Panc1 (cell line): ENCODE data around the gene FSTL1. TPM values are rescaled to one million over a fixed set of nuclear protein-coding genes. Genes with fewer than 3 reads are reported as not detected.

Experiments used
- ATAC-seq: fragments of 200-7000 bp; cut with Tn5 transposase; 2 replicates; pipeline ENCODE4 v1.9.1; 2020; ENCODE audit warnings: mild to moderate bottlenecking, moderate library complexity
- BruUV-seq: library from RNA; stranded (reverse); fragments of 400-500 nt; replicated peaks from 2 replicates; lab custom pipeline; 2021; lab: Mats Ljungman, UMichigan
- CTCF ChIA-PET: fragments of 300-600 bp; sonication (Branson Sonifier 250); formaldehyde crosslinking; loops from one replicate; lab custom pipeline; 2022; ENCODE audit warnings: antibody characterized with exemption; lab: Charles Lee
- POLR2A ChIA-PET: fragments of 300-600 bp; sonication (Branson Sonifier 250); formaldehyde crosslinking; loops from one replicate; lab custom pipeline; 2022; ENCODE audit warnings: antibody characterized with exemption; lab: Charles Lee
- DNase-seq: peaks from one replicate; pipeline ENCODE4 v3.0.0-alpha.2; 2010; ENCODE audit warnings: low read depth, low spot score
- H3K27ac ChIP-seq: 2 replicates; pipeline ENCODE4 v1.5.1; 2011; ENCODE audit warnings: mild to moderate bottlenecking, low read length, inconsistent platforms
- H3K27me3 ChIP-seq: fragments of 200-500 bp; sonication (Bioruptor generic); 2 replicates; pipeline ENCODE4 v1.6.0; 2014; ENCODE audit warnings: low read length, inconsistent platforms; ENCODE audit not compliant: control insufficient read depth, insufficient read depth
- H3K36me3 ChIP-seq: fragments of 200-500 bp; sonication (Bioruptor generic); 2 replicates; pipeline ENCODE4 v1.5.1; 2014; ENCODE audit warnings: inconsistent platforms, mild to moderate bottlenecking, low read length, moderate library complexity; ENCODE audit not compliant: control insufficient read depth, insufficient read depth
- H3K4me1 ChIP-seq: 2 replicates; pipeline ENCODE4 v1.5.1; 2011; ENCODE audit warnings: inconsistent platforms, mild to moderate bottlenecking, low read length, moderate library complexity; ENCODE audit not compliant: control insufficient read depth, insufficient read depth
- H3K4me3 ChIP-seq, 2 experiments: 2 replicates each; pipeline ENCODE4 v1.5.1; 2011 to 2012; ENCODE audit warnings: low read depth in 2 of 2, low read length in 2 of 2, mild to moderate bottlenecking in 2 of 2, inconsistent platforms in 1 of 2, moderate library complexity in 1 of 2
- H3K9me3 ChIP-seq: fragments of 200-500 bp; sonication (Bioruptor generic); 2 replicates; pipeline ENCODE4 v1.5.1; 2014; ENCODE audit warnings: low read depth, mild to moderate bottlenecking, inconsistent platforms, low read length, moderate library complexity; ENCODE audit not compliant: control insufficient read depth, insufficient read depth
- CTCF ChIP-seq: fragments of 450-650 bp; IDR thresholded peaks from 2 replicates; pipeline ENCODE4 v1.5.1; 2017; ENCODE audit warnings: mild to moderate bottlenecking
- POLR2AphosphoS5 ChIP-seq: IDR thresholded peaks from 2 replicates; pipeline ENCODE4 v1.6.1; 2012; ENCODE audit warnings: mild to moderate bottlenecking, low read depth, low read length, moderate library complexity
- REST ChIP-seq, 2 experiments: IDR thresholded peaks; 2 replicates each; pipeline ENCODE4 v1.6.1; 2011 to 2012; ENCODE audit warnings: low read depth in 2 of 2, control low read depth in 1 of 2, low read length in 1 of 2, mild to moderate bottlenecking in 1 of 2, moderate library complexity in 1 of 2; ENCODE audit not compliant: insufficient read depth in 1 of 2
- SIN3A ChIP-seq: IDR thresholded peaks from 2 replicates; pipeline ENCODE4 v1.6.1; 2012; ENCODE audit warnings: low read depth, mild to moderate bottlenecking, low read length, moderate library complexity, borderline replicate concordance; ENCODE audit not compliant: insufficient read depth
- TCF7L2 ChIP-seq: IDR thresholded peaks from 2 replicates; pipeline ENCODE4 v1.6.1; 2011; ENCODE audit warnings: mild to moderate bottlenecking, low read depth, low read length, inconsistent platforms
- in situ Hi-C: cut with HindIII; loops from 2 replicates; pipeline ENCODE4 v1.10.0; 2016; ENCODE audit warnings: low sequenced_read_pairs, low pct_unique_long_range_greater_than_20kb
- intact Hi-C: fragments of 100-400 bp; cut with micrococcal nuclease; formaldehyde crosslinking; loops from one replicate; pipeline ENCODE4 v1.10.0; 2022; ENCODE audit not compliant: unreplicated experiment
- total RNA-seq: library from RNA; stranded (reverse); gene quantifications from one replicate; pipeline ENCODE4 v1.2.1, GENCODE V29; 2021; ENCODE audit not compliant: unreplicated experiment

FSTL1 gene
- total RNA-seq, 1 experiment from 2014 or later, result 9.2 TPM

- Histone ChIP-seq H3K36me3 (no peaks in the 10 kb centered on the region), H3K27me3 (peaks cover 2% of the 10 kb centered on the region; the same call in 1 of the 2 replicates), H3K4me3 (no peak overlapping the region), H3K4me1 (no peaks in the 10 kb centered on the region), H3K9me3 (no peaks in the 10 kb centered on the region), H3K27ac (no peak overlapping the region)
- intact Hi-C loops, result no loop called here
- TF ChIP-seq TCF7L2, result no peak
- no peak for TF ChIP-seq SIN3A
- TF ChIP-seq POLR2AphosphoS5, result no peak
- no peak for TF ChIP-seq REST (IDR thresholded peaks at IDR 0.05; ENCODE audit: insufficient read depth in 1 of 2, low read depth in 2 of 2, low read length in 1 of 2)
- TF ChIP-seq CTCF, result no peak
- POLR2A ChIA-PET, result no interaction called here
- DNase-seq, result no peak
- ATAC-seq, result no peak
- no TSS peak for BruUV-seq
- CTCF ChIA-PET, result no interaction called here
- in situ Hi-C loops, result no loop called here
These were observed 23.3 kb upstream of the FSTL1 start for GRCh38 chr3:120473896-120474675.

GRCh38 chr3:120473389-120473788 is 22.6 kb upstream of the FSTL1 start:
- no peak overlapping the region for H3K27ac ChIP-seq
- no peak for TF ChIP-seq TCF7L2
- no peak for TF ChIP-seq CTCF
- TF ChIP-seq REST (IDR thresholded peaks at IDR 0.05; ENCODE audit: insufficient read depth in 1 of 2, low read depth in 2 of 2, low read length in 1 of 2), result no peak
- TF ChIP-seq SIN3A, result no peak
- no peak for TF ChIP-seq POLR2AphosphoS5
- H3K27me3 ChIP-seq, result peaks cover 2% of the 10 kb centered on the region; the same call in 1 of the 2 replicates
- DNase-seq, result no peak
- no peaks in the 10 kb centered on the region for H3K36me3 ChIP-seq
- intact Hi-C loops, result no loop called here
- ChIA-PET POLR2A (no interaction called here), CTCF (no interaction called here)
- H3K4me1 ChIP-seq, result no peaks in the 10 kb centered on the region
- H3K4me3 ChIP-seq, result no peak overlapping the region
- in situ Hi-C loops, result no loop called here
- no peak for ATAC-seq
- H3K9me3 ChIP-seq, result no peaks in the 10 kb centered on the region
- no TSS peak for BruUV-seq
